ENCODE data around the gene IL20RA.
"Not testable (repeated sequence)": the region's sequence is repeated elsewhere in the genome, so short reads cannot be mapped to it uniquely, and the experiment has no call there.

The IL20RA gene

DNA sequence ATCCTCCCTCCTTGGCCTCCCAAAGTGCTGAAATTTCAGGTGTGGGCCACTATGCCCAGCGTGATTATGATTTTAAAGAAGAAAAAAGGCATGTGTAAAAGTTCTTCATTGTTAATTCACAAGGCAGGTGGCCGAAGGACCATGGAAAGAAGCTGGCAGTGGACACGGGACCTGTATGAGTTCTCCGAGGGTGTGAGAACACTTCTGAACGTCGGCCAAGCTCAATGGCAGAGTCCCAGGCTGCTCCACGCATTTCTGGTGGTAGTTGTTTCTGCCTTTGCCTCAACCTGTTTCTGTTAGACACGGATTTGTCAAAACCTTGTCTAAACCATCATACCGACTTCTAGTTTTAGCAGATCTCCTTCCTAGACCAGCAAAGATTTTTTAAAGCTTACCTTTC is 36.6 kb downstream of the IL20RA start:
- DNase-seq (ENCODE audit: low spot score): no peak

DNA sequence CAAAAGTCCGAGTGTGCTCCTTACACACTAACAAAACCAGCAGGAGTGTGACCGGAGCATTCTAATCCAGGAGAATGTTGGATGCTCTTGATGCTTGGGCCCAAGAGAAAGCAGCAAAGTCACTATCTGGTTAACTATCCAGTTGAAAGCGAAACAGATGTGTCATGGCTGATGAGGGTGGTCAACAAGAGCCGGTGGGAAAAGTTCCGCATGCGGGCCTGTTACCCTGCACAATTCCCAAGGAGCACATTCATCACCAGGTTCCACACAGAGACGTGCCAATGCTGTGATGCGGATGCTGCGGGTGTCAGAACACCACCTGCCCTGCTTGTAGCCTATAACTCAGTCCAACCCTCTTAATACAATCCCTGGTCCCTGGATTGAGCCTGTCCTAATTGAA is 38.7 kb downstream of the IL20RA start:
- DNase-seq (ENCODE audit: low spot score): no peak

GRCh38 chr6:137005073-137005472 is 39.7 kb downstream of the IL20RA start:
- no peak for DNase-seq (ENCODE audit: low spot score)

- DNase-seq (ENCODE audit: low spot score): no peak
Measured at GRCh38 chr6:137002505-137002904, 42.3 kb downstream of the IL20RA start.

DNA sequence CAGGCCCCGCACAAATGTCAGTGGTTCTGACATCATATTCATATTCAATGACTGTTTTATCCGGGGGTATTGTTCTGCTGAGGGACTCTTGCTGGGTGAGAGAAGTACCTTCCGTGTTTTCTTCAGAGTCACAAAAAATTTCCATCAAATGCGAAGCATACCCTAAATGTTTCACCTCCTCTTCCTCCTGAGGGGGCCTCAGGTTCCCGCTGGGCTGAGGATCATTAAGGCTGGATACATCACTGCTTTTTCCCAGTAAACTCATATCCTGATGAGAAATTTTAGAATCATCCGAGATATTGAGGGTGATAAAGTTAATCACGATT is 42.8 kb downstream of the IL20RA start:
- DNase-seq (ENCODE audit: low spot score): no peak

GRCh38 chr6:137001299-137001976 is 43.3 kb downstream of the IL20RA start:
- DNase-seq (ENCODE audit: low spot score): no peak

DNA sequence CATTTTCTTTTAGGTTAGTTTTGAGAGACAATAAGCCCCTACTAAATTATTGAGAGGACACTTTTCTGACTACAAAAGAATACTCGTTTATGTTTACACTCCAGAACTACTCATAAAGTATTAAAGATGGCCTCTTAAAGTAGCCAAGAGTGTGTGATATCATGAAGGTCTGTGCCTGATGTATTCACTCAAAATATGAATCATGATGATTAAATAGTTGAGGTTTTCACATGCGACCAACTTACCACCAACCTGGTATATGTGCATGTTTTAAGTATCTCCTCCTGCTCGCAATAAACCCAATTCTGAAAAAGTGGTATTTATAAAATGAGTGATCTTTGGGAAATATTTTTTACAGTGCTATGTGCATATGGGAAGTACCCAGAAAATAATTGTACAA is 43.9 kb downstream of the IL20RA start:
- DNase-seq (ENCODE audit: low spot score): no peak

GRCh38 chr6:136995521-136995920 is 49.2 kb downstream of the IL20RA start:
- DNase-seq (ENCODE audit: low spot score): no peak

DNA sequence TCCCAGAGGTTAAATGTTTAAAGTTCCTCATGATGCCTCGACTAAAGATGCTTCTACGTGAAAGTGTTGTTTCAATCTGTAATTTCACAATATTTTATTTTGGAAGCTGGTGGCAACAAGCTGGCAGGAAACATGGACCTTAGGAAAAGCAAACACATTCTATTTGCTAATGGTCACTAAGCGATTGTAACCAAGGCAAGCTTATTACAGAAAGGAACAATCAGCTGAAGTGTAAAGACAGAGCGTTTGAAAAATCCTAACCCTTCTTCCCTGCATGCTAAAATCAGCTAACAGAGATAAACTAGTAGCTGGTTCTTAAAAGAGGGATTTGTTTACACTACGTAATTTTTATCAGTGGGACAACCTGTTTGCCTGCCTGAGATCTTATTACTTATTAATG is 50.0 kb downstream of the IL20RA start:
- no peak for DNase-seq (ENCODE audit: low spot score)

DNA sequence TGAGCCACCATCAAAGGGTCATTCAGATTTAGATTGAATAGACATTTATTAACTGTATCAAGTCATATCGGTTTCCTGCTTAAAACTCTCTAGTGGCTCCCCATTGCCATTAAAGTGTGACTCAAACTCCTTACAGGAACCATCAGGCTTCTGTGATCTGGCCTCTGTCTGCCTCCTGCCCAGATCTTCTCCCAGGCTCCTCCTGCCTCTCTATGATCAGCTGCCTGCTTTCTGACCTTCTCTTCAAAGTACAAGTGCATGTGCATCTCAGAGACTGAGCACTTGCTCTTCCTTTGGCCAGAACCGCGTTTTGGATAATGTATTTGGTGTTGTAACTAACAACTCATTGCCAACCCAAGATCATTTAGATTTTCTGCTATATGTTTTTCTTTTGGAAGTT is 52.7 kb downstream of the IL20RA start:
- DNase-seq (ENCODE audit: low spot score): no peak

GRCh38 chr6:136991646-136992045 is 53.1 kb downstream of the IL20RA start:
- DNase-seq (ENCODE audit: low spot score): no peak

- DNase-seq (ENCODE audit: low spot score): no peak
Measured at GRCh38 chr6:136990754-136991153, 54.0 kb downstream of the IL20RA start.

DNA sequence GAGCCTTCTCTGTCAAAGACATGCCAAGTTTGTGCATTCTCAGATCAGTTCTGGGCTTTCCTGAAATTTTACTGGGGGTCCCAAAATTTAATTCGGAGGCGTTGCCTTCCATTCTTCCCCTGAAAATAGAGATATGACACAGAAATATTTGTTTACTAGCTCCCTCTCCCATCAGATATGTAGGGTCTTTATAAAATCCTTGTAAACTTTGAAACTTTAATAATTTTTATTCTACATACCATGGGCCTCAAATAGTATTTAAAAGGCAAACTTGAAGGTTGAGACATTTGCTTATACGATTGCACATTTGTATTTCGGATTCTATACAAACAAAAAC is 54.6 kb downstream of the IL20RA start:
- DNase-seq (ENCODE audit: low spot score): no peak

DNA sequence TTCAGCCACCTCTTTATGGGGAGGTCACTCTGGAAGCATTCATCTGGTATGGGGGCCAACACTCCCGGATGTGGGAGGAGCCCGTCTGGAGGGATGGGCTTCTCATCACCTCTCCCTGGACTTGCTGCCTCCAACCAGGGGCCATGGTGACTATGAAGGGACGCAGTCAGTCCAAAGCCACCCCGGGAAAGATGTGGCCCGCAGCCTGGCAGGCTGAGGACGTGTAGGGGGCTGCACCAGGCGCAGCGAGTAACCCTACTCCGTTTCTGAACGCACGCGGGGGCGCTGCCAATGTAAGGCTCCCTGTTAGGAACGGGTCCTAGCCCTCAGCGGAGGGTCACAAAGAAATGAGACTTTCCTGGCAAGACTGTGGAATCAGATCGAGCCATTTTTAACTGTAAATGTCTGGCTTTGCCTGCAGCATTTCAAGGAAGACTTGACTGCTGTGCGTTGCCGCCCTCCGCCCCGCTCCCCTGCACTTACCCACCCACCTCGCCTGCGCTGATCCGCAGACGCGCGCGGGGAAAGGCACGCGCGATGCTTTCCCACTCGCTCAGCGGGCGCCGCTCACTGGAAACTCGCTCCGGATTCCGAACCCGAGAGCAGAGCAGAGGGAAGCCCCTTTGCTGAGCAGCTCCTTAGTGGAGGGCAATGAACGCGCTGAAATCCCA is 55.1 kb downstream of the IL20RA start:
- peak; percentile 3 for DNase-seq (ENCODE audit: low spot score)

GRCh38 chr6:136987526-136987925 is 57.2 kb downstream of the IL20RA start:
- no peak for DNase-seq (ENCODE audit: low spot score)

DNA sequence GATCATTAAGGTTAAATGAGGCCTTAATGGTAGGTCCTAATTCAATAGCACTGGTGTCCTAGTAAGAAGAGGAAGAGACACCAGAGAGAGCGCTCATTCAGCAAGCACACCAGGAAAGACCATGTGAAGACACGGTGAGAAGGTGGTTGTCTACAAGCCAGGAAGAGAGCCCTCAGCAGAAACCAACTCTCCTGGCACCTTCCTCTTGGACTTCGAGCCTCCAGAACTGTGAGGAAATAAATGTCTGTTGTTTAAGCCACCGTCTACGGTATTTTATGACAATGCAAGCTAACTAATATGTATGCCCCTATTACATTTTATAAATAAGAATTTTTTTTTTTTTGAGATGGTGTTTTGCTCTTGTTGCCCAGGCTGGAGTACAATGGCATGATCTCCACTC is 59.3 kb downstream of the IL20RA start:
- DNase-seq (ENCODE audit: low spot score): no peak

GRCh38 chr6:136984578-136984977 is 60.2 kb downstream of the IL20RA start:
- no peak for DNase-seq (ENCODE audit: low spot score)

- DNase-seq (ENCODE audit: low spot score): no peak
Measured at GRCh38 chr6:136983687-136984086, 61.1 kb downstream of the IL20RA start.

DNA sequence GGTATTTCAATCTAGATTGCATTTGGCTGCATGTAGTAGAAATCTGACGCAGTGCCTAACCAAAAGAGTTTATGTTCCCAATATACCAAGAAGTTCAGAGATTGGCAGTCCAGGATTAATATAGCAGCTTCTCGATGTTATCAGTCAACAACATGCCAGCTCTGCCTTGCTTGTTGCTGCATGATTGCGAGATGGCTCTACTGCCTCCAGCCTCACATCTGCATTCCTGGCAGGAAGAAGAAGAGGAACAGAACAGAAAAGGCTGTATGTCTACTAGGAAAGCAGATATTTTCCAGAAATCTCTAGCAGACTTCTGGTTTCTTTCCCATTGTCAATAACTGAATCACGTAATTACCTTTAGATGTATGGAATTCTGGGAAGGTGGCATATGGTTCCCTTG is 61.8 kb downstream of the IL20RA start:
- no peak for DNase-seq (ENCODE audit: low spot score)

GRCh38 chr6:136980070-136980469 is 64.7 kb downstream of the IL20RA start:
- DNase-seq (ENCODE audit: low spot score): no peak

GRCh38 chr6:136979206-136979605 is 65.6 kb downstream of the IL20RA start:
- no peak for DNase-seq (ENCODE audit: low spot score)

- DNase-seq (ENCODE audit: low spot score): no peak
Measured at GRCh38 chr6:136977075-136977474, 67.7 kb downstream of the IL20RA start.

GRCh38 chr6:136975089-136975715 is 69.6 kb downstream of the IL20RA start:
- no peak for DNase-seq (ENCODE audit: low spot score)

DNA sequence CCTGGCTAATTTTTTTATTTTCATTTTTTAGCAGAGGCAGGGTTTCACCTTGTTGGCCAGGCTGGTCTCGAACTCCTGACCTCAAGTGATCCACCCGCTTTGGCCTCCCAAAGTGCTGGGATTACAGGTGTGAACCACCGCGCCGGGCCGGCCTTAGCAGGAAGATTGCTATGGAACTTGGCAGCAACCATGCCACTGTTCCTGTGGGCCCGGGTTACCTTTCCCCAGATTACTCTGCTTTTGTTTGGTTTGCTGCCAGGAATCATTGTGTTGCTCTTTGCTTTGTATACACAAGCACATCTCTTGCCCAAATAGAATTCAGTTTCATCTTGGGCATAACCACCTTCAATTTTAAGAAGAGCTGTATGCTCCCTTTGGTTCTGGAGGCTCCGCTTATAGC is 71.0 kb downstream of the IL20RA start:
- not testable (repeated sequence) for DNase-seq (ENCODE audit: low spot score)

Data from cerebellar cortex (tissue), 1 donor.